Stimulated activated CD4-positive, alpha-beta T cell treated with anti-CD3 and anti-CD28 coated beads, Interleukin-4, amount 100 ng/mL, for 4 hours (primary cell): ENCODE data around the gene ARGLU1.

Experiments
- DNase-seq, 2 experiments: peaks; one replicate each; pipeline ENCODE4 v3.0.0-alpha.2; 2020

Gene ARGLU1

DNA sequence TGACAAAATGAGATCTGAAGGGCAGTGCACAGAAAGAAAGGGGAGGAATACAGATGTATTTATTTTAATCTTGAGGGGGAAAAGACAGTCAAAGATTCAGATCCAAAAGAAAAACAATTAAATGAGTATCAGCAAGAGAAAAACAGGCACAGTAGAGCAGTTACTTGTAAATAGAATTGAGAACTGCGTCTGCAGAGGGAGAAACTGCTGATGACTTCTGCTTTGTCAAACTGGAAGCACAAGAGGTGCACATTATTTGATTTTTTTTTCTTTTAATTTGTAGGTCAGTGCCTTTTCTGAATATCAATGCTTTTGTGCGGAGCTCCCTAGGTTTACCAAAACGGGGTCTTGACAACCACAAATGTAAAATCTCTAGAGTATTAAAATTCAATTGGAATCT, 69.8 kb downstream of the ARGLU1 start:
- no peak for DNase-seq

DNA sequence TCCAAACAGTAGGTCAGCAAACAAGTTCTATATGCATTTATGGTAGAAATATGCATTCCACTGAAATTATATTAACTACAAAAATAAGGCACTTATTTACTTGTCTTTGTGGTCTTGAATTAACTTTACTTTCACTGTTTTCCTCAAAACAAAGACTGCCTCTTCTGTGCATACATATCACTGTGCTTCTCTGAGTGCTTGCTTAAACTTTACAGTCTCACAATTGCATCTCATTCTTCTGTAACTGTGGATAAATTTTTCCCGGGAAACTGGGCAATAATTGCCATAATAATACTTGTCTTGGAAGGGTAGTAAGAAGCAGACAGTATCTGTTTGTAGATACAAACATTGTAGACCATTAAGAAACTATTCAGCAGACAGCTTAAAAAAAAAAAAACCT, 70.9 kb downstream of the ARGLU1 start:
- DNase-seq = no peak

DNA sequence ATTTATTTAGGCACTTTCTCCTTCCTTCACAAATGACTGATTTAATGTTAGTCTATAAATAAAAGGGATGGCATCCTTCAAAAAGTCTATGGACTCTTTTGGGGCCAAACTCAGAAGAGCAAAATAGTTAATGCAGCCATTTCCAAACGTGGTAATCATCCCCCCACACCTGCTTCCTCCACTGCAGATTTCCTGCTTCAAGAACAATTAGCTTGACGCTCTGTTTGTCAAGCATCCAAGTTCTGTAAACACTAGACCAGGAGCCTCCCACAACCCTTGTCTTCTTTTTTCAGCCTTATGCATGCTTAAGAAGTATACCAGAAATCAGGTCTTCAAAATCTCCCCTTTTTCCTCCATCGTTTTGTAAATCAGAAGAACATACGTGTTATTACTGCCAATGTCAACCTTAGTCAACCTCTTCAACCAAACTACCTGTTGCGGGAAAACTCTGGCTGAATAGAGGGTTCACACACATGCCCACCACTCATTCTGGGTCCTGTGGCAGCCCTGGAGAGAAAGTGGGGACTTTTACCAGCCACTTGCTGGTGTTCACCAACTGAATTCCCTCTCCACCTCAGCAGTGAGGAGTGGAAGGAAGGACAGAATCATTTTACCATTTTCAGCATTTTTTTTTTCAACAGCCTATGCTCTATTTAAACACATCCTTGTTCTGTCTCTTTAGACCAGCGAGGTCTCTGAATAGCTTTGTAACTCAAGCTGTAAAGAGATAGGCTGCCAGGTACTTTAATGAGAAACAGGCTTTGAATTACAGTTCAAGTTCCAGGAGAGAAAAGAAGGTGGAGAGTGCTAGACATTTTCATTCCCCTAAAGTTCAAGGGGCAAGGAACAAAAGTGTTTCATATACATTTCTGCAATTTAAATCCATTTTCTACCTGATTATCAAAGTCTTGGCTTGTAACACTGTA, 71.6 kb downstream of the ARGLU1 start:
- DNase-seq = no peak

DNA sequence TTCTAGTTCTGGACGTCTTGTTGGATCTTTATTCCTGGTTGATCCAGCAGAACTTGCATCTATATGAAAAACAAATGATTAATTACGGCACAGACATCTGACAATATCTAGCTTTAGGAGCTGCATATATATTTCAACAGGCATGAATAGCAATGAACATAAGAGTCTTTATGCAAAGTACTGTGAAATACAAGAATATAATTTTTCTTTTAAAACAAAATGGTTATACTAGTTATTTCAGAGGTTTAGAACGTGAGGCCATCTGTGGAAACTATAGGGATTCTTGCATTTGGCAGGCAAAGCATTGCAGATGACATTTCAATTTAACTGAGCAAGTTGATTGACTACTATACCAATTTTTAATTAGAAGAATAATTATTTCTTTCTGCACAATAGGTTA, 73.0 kb downstream of the ARGLU1 start:
- DNase-seq = no peak

DNA sequence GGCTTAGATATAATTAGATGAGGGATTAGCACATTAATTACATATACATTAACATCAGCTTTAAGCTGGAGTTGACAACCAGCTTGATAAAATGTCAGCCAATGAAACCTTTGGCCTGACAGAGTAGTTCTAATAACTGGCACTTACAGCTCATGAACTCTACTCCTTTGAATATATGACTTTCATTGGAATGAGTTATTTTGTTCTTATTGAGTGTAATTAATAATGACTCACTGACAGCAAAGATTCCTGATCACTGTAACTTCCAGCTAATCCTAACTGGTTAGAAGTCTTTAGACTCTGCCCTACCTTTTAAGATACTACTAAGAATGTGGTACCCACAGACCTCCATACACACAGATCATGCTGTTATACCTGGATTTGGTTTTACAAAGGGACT, 73.4 kb downstream of the ARGLU1 start:
- DNase-seq = no peak

DNA sequence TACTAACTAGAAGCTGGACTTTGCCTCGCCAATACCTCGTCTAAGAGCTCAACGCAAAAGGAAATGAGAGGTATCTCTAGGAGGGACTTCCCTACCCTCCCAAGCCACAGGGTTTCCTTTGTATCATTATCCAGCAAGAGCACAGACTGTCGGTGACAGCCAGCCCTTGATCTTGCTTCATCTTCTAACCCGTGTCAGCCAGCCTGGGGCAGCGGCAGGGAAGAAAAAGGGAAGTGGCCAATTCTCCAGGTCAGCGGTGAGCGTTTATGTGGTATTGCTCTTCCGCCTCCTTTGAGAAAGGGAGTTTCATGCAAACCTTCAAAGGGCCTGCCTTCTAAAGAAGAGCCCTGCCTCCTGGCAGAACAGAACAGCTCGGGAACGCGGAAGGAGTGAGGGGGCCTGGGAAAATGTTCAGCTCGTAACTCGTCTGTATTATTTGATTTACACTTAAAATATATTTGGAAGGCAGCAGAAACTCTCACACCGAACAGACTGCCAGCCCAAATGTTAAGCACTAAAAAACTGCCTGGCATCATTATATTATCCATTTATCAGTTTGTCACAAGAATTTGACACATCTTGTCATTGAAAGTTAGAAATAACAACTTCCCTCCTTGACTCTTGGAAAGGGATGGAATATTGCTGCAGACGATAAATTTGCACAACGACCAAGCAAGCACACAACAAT, 74.3 kb downstream of the ARGLU1 start:
- DNase-seq = no peak

DNA sequence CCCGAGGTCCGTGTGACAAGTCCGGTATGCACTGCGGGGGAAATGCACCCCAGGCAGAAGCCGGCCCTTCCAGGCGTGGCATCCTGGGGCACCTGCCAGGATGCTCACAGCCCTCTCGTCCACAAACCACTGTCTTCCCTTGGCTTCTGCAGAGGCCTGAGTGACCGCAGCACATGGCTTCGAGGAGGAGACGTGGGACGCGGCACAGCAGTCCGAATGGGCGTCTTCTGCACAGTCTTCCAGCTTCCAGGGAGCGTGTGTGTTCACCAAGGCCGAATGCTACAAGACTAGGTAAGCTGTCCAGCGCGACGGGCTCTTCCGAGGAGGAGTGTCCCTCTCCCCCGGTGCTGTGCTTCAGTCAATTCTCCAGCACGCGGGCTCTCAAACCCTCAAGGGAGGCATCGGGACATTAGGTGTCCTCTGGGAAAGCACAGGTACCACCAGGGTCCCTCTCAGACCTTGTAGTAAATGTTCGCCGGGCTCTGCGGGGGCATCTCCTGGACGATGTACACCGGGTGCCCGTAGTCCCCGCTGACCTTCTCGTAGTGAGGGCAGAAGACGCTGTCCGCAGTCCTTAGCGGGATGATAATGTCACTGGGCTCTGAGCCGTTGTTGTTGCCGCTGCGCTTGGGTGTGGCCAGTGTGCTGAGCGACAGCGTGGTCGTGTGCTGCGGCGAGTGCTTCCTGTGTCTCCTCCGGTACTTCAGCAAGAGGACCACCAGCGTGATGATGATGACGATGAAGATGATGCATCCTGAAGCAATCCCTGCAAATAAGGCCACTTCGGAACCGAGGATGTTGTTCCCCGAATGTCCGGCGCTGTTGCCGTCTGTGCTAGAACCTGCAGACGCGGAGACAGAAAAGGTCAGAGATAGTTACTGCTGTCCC, 75.1 kb downstream of the ARGLU1 start:
- no peak for DNase-seq

DNA sequence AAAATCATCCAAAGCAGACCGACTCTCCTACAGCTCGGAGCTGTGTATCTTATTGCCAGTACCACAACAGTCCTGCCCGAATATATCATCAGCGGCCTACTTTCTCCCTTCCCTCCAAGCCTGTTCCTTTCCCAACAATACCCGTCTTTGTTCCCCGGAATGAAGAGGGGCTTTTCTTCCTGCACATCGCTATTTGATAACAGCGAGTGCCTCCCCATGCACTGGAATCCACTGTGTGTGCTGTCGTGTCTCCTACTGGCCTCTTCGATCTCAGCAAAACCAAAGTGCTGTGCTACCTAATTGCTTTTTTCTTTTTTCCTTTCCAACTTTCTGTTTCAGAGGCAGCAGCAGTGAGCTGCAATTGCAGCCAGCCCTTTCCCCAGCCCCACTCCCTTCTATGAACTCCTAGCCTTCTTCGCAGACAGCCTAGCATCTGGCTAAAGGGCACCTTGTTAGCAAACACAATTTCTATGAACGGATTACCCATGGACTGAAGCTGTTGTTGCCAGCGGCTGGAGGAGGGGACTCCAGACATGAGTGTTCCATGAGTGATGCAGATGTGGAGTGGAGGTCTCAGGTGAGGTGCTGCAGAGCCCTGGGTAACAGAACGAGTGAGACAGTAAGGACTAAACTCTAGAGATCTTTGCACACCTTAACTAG, 75.9 kb downstream of the ARGLU1 start:
- DNase-seq = no peak
